Stimulated activated CD8-positive, alpha-beta memory T cell treated with anti-CD3 and anti-CD28 coated beads, Interleukin-12 subunit alpha, Interleukin-12 subunit beta, amount 100 ng/mL, for 24 hours (primary cell): ENCODE results near the gene ACAT2.
"Not testable (repeated sequence)": the region's sequence is repeated elsewhere in the genome, so short reads cannot be mapped to it uniquely, and the experiment has no call there.

Experiments used
- DNase-seq: peaks from one replicate; pipeline ENCODE4 v3.0.0-alpha.2; 2020; ENCODE audit errors: extremely low read depth

The ACAT2 gene

GRCh38 chr6:159813781-159814180 lies 51.9 kb downstream of the ACAT2 start:
- DNase-seq, result no peak

GRCh38 chr6:159815410-159815809 lies 53.6 kb downstream of the ACAT2 start:
- DNase-seq, result no peak

- DNase-seq, result not testable (repeated sequence)
Measured at GRCh38 chr6:159816775-159817174, 54.9 kb downstream of the ACAT2 start.

- DNase-seq, result no peak
Measured at GRCh38 chr6:159817951-159818739, 56.3 kb downstream of the ACAT2 start.

- no peak for DNase-seq
Measured at GRCh38 chr6:159819098-159819497, 57.3 kb downstream of the ACAT2 start.

- DNase-seq, result no peak
Measured at GRCh38 chr6:159819932-159820640, 58.2 kb downstream of the ACAT2 start.

- no peak for DNase-seq
Measured at GRCh38 chr6:159821122-159821521, 59.3 kb downstream of the ACAT2 start.

GRCh38 chr6:159821726-159822125 lies 59.9 kb downstream of the ACAT2 start:
- DNase-seq, result no peak

GRCh38 chr6:159823953-159824352 lies 62.1 kb downstream of the ACAT2 start:
- DNase-seq, result no peak

GRCh38 chr6:159824690-159825089 lies 62.8 kb downstream of the ACAT2 start:
- not testable (repeated sequence) for DNase-seq

- DNase-seq, result no peak
Measured at GRCh38 chr6:159826004-159826403, 64.2 kb downstream of the ACAT2 start.

- no peak for DNase-seq
Measured at GRCh38 chr6:159826968-159827647, 65.3 kb downstream of the ACAT2 start.

- DNase-seq, result no peak
Measured at GRCh38 chr6:159828074-159828473, 66.2 kb downstream of the ACAT2 start.
